HEK293T (cell line): ENCODE data around the gene KCNMA1.

Experiments
- BHLHE40 ChIP-seq: fragments of 450-650 bp; IDR thresholded peaks from 2 replicates; pipeline ENCODE4 v1.6.1; 2016; ENCODE audit warnings: mild to moderate bottlenecking, moderate library complexity, borderline replicate concordance
- CTBP1 ChIP-seq: fragments of 450-650 bp; IDR thresholded peaks from 2 replicates; pipeline ENCODE4 v1.6.1; 2016; ENCODE audit warnings: borderline replicate concordance
- FOXA1 ChIP-seq: fragments of 450-650 bp; IDR thresholded peaks from 2 replicates; pipeline ENCODE4 v1.6.1; 2016; ENCODE audit warnings: mild to moderate bottlenecking
- FOXM1 ChIP-seq: fragments of 450-650 bp; IDR thresholded peaks from 2 replicates; pipeline ENCODE4 v1.6.1; 2017; ENCODE audit warnings: mild to moderate bottlenecking, borderline replicate concordance
- SP1 ChIP-seq: fragments of 450-650 bp; IDR thresholded peaks from 2 replicates; pipeline ENCODE4 v1.6.1; 2017
- SUZ12 ChIP-seq: fragments of 450-650 bp; IDR thresholded peaks from 2 replicates; pipeline ENCODE4 v1.6.1; 2016; ENCODE audit warnings: mild to moderate bottlenecking
- TARDBP ChIP-seq: fragments of 450-650 bp; IDR thresholded peaks from 2 replicates; pipeline ENCODE4 v1.6.1; 2016

DNA sequence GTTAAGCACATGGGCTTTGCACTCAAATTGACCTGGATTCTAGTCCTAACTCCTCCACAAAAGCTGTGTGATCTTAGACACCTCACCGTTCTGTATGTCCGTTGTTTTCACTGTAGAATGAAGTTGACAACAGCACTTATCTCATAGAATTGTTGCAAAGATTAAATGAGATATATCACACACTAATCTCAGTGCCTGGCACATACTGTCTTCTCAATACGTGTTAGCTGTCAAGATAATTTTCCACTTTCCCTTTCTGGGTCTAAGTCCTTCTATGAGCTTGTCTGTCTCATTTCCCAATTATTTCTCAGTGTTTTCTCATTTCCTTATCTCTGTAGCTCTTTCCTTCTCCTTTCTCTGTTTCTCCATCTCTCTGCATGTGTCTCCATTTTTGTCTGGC is 296.6 kb downstream of the KCNMA1 start:
- TF ChIP-seq FOXA1 = no peak
- TF ChIP-seq SUZ12 = no peak
- no peak for TF ChIP-seq TARDBP
- no peak for TF ChIP-seq CTBP1
- TF ChIP-seq BHLHE40 = no peak
- TF ChIP-seq FOXM1 = no peak
- TF ChIP-seq SP1 = no peak
